ENCODE results near the gene C4BPB. TPM values are rescaled to one million over a fixed set of nuclear protein-coding genes. Genes with fewer than 3 reads are reported as not detected.

The C4BPB gene
- total RNA-seq, 1 donor from 2014 or later, result not detected

- DNase-seq (ENCODE audit: extremely low read depth, low read depth, low spot score), result no peak
Observed at GRCh38 chr1:207058878-207059867, 29.5 kb upstream of the C4BPB start.

- DNase-seq (ENCODE audit: extremely low read depth, low read depth, low spot score), result no peak
Observed at GRCh38 chr1:207059881-207060280, 28.8 kb upstream of the C4BPB start.

DNA sequence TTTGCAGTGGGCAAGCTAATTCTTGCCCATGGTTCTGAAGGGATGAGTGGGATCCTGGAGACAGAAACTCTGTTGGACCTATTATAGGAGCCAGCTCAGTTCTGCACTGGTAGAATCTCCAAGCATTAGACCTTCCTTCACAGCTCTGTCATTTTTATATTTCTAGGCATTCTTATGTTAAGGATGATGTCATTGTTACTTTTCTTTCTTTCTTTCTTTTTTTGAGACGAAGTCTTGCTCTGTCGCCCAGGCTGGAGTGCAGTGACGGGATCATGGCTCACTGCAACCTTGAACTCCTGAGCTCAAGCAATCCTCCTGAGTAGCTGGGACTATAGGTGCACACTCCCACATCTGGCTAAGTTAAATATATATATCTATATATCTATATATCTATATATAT lies 28.1 kb upstream of the C4BPB start:
- DNase-seq (ENCODE audit: extremely low read depth, low read depth, low spot score), result no peak

- DNase-seq (ENCODE audit: extremely low read depth, low read depth, low spot score), result no peak
Observed at GRCh38 chr1:207062058-207062457, 26.6 kb upstream of the C4BPB start.

DNA sequence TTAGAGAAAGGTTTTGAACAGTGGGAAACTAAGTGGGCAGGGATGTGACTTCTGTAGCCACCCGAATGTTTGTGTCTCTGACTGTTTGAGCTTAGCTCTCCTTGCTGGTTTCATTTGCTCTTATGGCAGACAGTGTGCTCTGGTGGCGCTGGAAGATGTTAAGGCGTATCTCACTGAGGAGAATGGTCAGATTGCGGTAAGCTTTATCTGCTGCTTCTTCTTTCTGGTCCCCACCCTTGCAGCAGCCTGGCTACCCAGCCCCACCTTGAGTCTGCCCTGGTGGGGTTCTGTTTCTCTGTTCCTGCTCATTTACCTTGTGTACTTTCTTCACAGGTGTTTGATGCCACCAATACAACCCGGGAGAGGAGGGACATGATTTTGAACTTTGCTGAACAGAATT lies 25.6 kb upstream of the C4BPB start:
- no peak for DNase-seq (ENCODE audit: extremely low read depth, low read depth, low spot score)

GRCh38 chr1:207064561-207064960 lies 24.1 kb upstream of the C4BPB start:
- no peak for DNase-seq (ENCODE audit: extremely low read depth, low read depth, low spot score)

DNA sequence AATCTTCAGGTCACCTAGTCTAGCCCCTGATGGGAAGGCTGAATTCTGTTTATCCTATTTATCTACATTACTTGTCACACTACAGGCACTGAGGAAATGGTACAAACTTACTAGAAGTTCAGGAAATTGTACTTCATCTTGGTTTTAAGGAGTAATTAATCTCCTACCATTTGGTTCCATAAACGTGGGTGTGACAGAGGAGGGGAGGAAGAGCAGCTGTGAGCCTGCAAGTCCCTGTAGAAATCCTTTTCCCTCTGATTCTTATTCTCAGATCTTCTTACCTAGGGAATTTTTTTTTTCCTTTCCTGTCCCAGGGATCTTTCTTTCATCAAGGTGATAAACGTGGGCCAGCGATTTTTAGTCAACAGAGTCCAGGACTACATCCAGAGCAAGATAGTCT lies 21.5 kb upstream of the C4BPB start:
- no peak for DNase-seq (ENCODE audit: extremely low read depth, low read depth, low spot score)

DNA sequence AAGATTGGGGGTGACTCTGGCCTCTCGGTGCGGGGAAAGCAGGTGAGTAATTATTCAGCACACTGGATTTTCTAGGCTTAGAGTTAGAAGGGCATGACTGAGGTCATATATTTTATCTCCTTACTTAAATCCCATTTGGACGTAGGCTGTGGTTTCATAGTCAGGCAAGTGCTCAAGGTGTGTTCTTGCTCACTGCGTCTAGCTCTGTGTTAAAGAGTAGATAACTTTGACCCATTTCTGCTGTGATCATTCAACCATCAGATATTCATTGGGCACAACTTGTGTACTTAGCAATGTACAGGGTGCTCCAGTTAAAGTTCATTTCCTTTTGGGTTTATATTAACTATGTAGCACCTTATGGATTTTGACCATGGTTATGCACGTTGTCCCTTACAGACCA lies 21.0 kb upstream of the C4BPB start:
- no peak for DNase-seq (ENCODE audit: extremely low read depth, low read depth, low spot score)

DNA sequence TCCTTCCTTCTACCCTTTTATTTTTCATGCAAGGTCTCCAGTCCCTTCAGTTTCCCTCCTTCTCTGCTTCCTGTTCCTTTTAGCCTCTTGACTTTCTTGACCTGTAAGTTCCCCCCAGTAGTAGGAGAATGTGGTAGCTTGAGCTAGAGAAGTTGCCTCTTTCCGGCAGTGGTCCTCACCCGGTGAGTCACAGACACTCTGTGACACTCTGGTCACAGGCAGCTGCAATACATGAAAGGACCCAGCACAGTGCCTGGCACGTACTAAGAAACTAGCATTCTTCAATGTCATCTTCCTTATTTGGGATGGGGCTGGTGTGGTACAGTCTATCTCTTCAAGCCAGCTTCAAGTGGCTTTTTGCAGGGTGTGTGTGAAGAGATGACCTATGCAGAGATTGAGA lies 19.6 kb upstream of the C4BPB start:
- no peak for DNase-seq (ENCODE audit: extremely low read depth, low read depth, low spot score)

- DNase-seq (ENCODE audit: extremely low read depth, low read depth, low spot score), result no peak
Observed at GRCh38 chr1:207069858-207070506, 18.7 kb upstream of the C4BPB start.

- no peak for DNase-seq (ENCODE audit: extremely low read depth, low read depth, low spot score)
Observed at GRCh38 chr1:207070811-207071210, 17.8 kb upstream of the C4BPB start.

DNA sequence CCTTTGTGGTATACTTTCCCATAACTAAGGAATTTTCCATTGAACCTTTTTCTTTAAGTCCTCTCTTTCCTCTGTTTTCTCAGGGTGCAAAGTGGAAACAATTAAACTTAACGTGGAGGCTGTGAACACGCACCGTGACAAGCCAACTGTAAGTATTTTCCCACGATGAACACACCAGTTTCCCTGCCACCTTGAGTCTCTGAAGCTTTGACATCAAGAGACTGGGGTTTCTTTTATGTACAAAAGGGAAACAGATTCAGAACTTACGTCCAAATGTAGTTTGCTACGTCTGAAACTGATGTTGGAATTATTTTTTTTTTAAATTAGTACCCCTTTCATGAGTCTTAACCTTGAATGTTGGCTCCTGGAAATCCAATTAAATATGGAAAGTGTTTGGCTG lies 17.2 kb upstream of the C4BPB start:
- no peak for DNase-seq (ENCODE audit: extremely low read depth, low read depth, low spot score)

DNA sequence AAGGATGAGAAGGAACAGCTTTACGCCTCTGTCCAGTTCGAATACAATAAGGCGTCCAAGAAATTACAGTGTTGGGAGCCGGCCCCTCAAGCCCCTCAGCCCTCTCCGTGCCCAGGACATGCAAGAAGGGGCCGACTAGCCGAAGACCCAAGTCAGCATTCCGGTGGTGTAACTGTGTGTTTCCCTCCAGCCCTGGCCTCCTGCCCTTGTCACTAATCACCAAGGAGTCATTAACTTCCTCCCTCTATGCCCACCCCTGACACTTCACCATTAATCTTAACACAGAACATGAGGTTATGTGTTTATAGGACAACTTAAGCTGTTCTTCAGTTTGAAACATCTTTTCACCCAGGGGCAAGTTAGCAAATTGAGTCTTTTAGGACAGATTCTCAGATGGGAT lies 16.4 kb upstream of the C4BPB start:
- DNase-seq (ENCODE audit: extremely low read depth, low read depth, low spot score), result no peak

DNA sequence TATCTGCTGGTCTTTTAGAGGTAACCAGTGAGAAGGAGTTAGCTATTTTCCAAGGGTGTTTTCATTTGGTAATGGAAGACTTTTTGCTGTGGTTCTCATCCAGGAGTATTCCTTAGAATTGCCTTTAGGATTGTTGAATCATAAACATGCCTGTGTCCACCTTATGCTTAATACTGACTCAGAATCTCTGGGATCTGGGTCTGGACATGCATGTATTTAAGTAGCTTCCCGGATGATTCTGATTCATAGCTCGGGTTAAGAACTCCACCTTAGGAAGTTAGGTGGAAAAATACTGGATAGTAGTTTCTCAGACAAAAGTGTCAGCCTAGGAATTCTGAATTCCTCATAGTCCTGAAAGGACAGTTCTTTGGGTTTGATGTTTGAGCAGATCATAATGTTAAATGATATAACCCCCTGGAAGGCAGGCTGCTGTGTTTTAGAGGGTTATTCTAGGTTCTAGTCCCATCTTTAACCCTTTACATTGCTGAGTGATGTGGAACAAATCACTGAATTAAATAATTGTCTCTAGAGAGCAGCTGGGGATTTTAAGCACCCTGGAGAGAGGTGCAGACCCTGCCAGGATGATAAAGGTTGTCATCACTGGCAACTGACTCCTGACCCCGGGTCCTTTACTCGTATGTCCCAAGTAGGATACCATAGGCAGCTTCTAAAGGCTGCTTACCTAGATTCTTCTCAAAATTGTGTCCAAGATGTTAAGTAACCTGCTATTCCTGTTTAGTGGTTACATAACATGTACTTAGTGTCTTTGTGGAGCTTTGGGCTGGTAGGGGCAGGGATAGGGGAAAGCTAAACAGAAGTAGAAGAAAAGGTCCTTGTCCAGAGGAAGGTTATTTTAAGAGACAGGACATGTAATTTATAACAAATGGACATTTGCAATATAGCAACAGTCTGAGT lies 14.5 kb upstream of the C4BPB start:
- no peak for DNase-seq (ENCODE audit: extremely low read depth, low read depth, low spot score)

GRCh38 chr1:207076181-207076955 lies 12.3 kb upstream of the C4BPB start:
- no peak for DNase-seq (ENCODE audit: extremely low read depth, low read depth, low spot score)

DNA sequence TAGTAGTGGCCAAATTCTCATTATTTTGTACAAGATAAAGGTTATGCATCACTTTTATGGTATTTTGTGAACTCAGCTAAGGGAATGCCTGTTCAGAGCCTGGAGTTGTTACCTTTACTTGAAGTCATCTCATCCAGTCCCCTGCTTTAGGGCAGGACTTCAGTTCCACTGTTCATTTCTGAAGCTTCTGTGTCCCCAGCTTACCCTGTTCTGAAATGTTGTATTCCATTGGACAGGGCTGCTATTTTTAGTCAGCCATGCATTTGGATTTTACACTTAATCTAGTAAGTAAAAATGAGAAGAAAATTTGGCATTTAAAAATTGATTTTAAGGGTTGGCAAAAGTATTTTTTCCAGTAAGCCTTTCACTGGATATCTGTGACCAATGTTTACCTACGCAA lies 11.6 kb upstream of the C4BPB start:
- no peak for DNase-seq (ENCODE audit: extremely low read depth, low read depth, low spot score)

- peak; percentile 64 for DNase-seq (ENCODE audit: extremely low read depth, low read depth, low spot score)
Observed at GRCh38 chr1:207077470-207078377, 10.9 kb upstream of the C4BPB start.

GRCh38 chr1:207078578-207079132 lies 10.0 kb upstream of the C4BPB start:
- no peak for DNase-seq (ENCODE audit: extremely low read depth, low read depth, low spot score)

DNA sequence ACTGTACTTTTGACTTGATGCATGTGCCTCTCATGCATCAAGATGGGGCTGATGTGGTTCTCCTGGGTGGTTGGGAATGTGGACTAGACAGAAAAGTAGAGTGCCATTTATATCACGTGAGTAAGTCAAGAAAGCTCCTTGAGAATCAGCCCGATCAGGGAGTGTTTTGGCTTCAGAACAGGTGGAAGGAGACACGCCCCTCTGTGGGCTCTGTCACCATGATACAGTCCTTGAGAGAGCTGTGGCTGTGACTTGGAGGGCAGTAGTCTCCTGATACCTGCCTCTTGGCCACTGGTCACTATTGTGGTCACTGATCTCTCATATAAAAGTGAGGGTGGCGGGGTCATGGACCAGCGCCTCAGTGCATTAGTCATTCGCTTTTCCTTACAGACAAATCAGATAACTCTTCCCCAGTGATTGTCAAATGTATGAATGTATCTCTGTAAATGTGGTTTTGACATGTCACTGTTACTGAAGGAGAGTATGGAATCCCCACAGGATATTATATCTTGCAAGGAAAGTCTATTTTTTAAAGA lies 8.9 kb upstream of the C4BPB start:
- no peak for DNase-seq (ENCODE audit: extremely low read depth, low read depth, low spot score)

All from glomerular endothelial cell (primary cell).